HCT116 (cell line): ENCODE measurements around the gene LIPM. TPM values are rescaled to one million over a fixed set of nuclear protein-coding genes. Genes with fewer than 3 reads are reported as not detected.

Source experiments
- ATAC-seq: fragments of 200-7000 bp; cut with Tn5 transposase; 2 replicates; pipeline ENCODE4 v1.9.1; 2020; ENCODE audit warnings: mild to moderate bottlenecking, moderate library complexity
- BruUV-seq: library from RNA; stranded (reverse); fragments of 400-500 nt; replicated peaks from 2 replicates; lab custom pipeline; 2021; lab: Mats Ljungman, UMichigan
- CTCF ChIA-PET: fragments of 300-600 bp; sonication (Branson Sonifier 250); formaldehyde crosslinking; loops from one replicate; lab custom pipeline; 2021; ENCODE audit warnings: antibody characterized with exemption; lab: Charles Lee
- POLR2A ChIA-PET: fragments of 300-600, 350-600 bp; sonication (Branson Sonifier 250); formaldehyde crosslinking; loops from one replicate; lab custom pipeline; 2021; ENCODE audit warnings: antibody characterized with exemption; lab: Charles Lee
- RAD21 ChIA-PET, 2 experiments: fragments of 300-600 bp; sonication (Branson Sonifier 250); formaldehyde crosslinking; loops; one replicate each; lab custom pipeline; 2023; ENCODE audit warnings: low total read pairs in 2 of 2; ENCODE audit not compliant: uncharacterized antibody in 2 of 2, unreplicated experiment in 2 of 2, low non-redundant PET in 1 of 2; lab: Charles Lee
- DNase-seq: peaks from one replicate; pipeline ENCODE4 v3.0.0-alpha.2; 2010; ENCODE audit warnings: low read depth, low spot score
- H2AFZ ChIP-seq: fragments of 200-600 bp; shearing (Covaris generic), sonication (generic); 2 replicates; pipeline ENCODE4 v1.6.1; 2017; ENCODE audit warnings: low read depth, mixed run types, mixed read lengths, antibody characterized with exemption, low read length; ENCODE audit not compliant: poor library complexity, severe bottlenecking
- H3K27ac ChIP-seq: 2 replicates; pipeline ENCODE4 v1.5.1; 2012; ENCODE audit warnings: low read depth, low read length
- H3K27me3 ChIP-seq: fragments of 200-600 bp; sonication (generic); 2 replicates; pipeline ENCODE4 v1.6.1; 2016; ENCODE audit warnings: mixed run types, low read length, mixed read lengths; ENCODE audit not compliant: insufficient read depth
- H3K36me3 ChIP-seq, 2 experiments: fragments of 200-500 bp in 1 of 2; fragments of 200-600 bp in 1 of 2; sonication (Bioruptor generic) in 1 of 2; sonication (generic) in 1 of 2; 2 replicates each; pipeline versions ENCODE4 v1.5.1 to v1.6.1; 2014 to 2016; ENCODE audit warnings: low read length in 2 of 2, inconsistent platforms in 1 of 2, mixed read lengths in 1 of 2, mixed run types in 1 of 2; ENCODE audit not compliant: insufficient read depth in 2 of 2, control insufficient read depth in 1 of 2
- H3K4me1 ChIP-seq, 2 experiments: fragments of 200-600 bp in 1 of 2; sonication (generic) in 1 of 2; 2 replicates each; pipeline versions ENCODE4 v1.5.1 to v1.6.1; 2012 to 2017; ENCODE audit warnings: low read length in 2 of 2, inconsistent platforms in 1 of 2, mild to moderate bottlenecking in 1 of 2, mixed read lengths in 1 of 2, mixed run types in 1 of 2, moderate library complexity in 1 of 2; ENCODE audit not compliant: insufficient read depth in 2 of 2, control insufficient read depth in 1 of 2
- H3K4me2 ChIP-seq: fragments of 200-600 bp; sonication (generic); 2 replicates; pipeline ENCODE4 v1.6.1; 2017; ENCODE audit warnings: mixed run types, low read length, mixed read lengths
- H3K4me3 ChIP-seq, 2 experiments: fragments of 200-600 bp in 1 of 2; sonication (generic) in 1 of 2; replicated peaks in 1 of 2; 2 replicates each; pipeline ENCODE4 v1.5.1; 2011 to 2016; ENCODE audit warnings: low read length in 2 of 2, control low read depth in 1 of 2, low read depth in 1 of 2, mild to moderate bottlenecking in 1 of 2, mixed read lengths in 1 of 2, mixed run types in 1 of 2
- H3K79me2 ChIP-seq: fragments of 200-600 bp; sonication (generic); 2 replicates; pipeline ENCODE4 v1.6.1; 2017; ENCODE audit warnings: mild to moderate bottlenecking, mixed run types, low read length, moderate library complexity, mixed read lengths; ENCODE audit not compliant: insufficient read depth
- H3K9ac ChIP-seq: fragments of 200-600 bp; sonication (generic); 2 replicates; pipeline ENCODE4 v1.6.1; 2016; ENCODE audit warnings: low read length, mixed read lengths
- H3K9me2 ChIP-seq: fragments of 200-600 bp; sonication (generic), shearing (Covaris generic); 2 replicates; pipeline ENCODE4 v1.6.1; 2017; ENCODE audit warnings: mixed run types, mild to moderate bottlenecking, moderate library complexity; ENCODE audit not compliant: insufficient read depth
- H3K9me3 ChIP-seq, 2 experiments: fragments of 200-500 bp in 1 of 2; fragments of 200-600 bp in 1 of 2; sonication (Bioruptor generic) in 1 of 2; sonication (generic) in 1 of 2; 2 replicates each; pipeline ENCODE4 v1.6.1; 2014 to 2017; ENCODE audit warnings: low read length in 2 of 2, mixed read lengths in 2 of 2, inconsistent platforms in 1 of 2, low read depth in 1 of 2, mild to moderate bottlenecking in 1 of 2, mixed run types in 1 of 2, moderate library complexity in 1 of 2; ENCODE audit not compliant: control insufficient read depth in 1 of 2, insufficient read depth in 1 of 2
- H4K20me1 ChIP-seq: fragments of 200-600 bp; sonication (generic), shearing (Covaris generic); 2 replicates; pipeline ENCODE4 v1.6.1; 2017; ENCODE audit warnings: mixed run types, mild to moderate bottlenecking, moderate library complexity; ENCODE audit not compliant: insufficient read depth
- CBX3 ChIP-seq: IDR thresholded peaks from 2 replicates; pipeline ENCODE4 v1.6.1; 2012; ENCODE audit warnings: low read depth
- CEBPB ChIP-seq: IDR thresholded peaks from 2 replicates; pipeline ENCODE4 v1.6.1; 2012; ENCODE audit warnings: low read depth
- POLR2AphosphoS5 ChIP-seq: IDR thresholded peaks from 2 replicates; pipeline ENCODE4 v1.6.1; 2011; ENCODE audit warnings: mild to moderate bottlenecking, low read depth, low read length, moderate library complexity
- RAD21 ChIP-seq: IDR thresholded peaks from 2 replicates; pipeline ENCODE4 v1.6.1; 2012; ENCODE audit warnings: low read depth, mild to moderate bottlenecking
- SP1 ChIP-seq: IDR thresholded peaks from 2 replicates; pipeline ENCODE4 v1.6.1; 2012; ENCODE audit warnings: low read depth
- TCF7L2 ChIP-seq: IDR thresholded peaks from 2 replicates; pipeline ENCODE4 v1.7.0; 2011; ENCODE audit warnings: borderline replicate concordance, inconsistent platforms; ENCODE audit not compliant: insufficient read depth, insufficient read length; ENCODE audit errors: extremely low read depth
- ZFX ChIP-seq: fragments of 450-650 bp; IDR thresholded peaks from 2 replicates; pipeline ENCODE4 v1.6.1; 2017
- ZNF274 ChIP-seq: fragments of 200-500 bp; sonication (Bioruptor generic); IDR thresholded peaks from 2 replicates; pipeline ENCODE4 v1.6.1; 2014; ENCODE audit warnings: mild to moderate bottlenecking, low read depth, low read length, inconsistent platforms
- intact Hi-C: fragments of 100-400 bp; cut with micrococcal nuclease; formaldehyde crosslinking; loops from 2 replicates; pipeline ENCODE4 v1.10.0; 2022
- total RNA-seq: library from RNA; stranded (reverse); gene quantifications from one replicate; pipeline ENCODE4 v1.2.1, GENCODE V29; 2021; ENCODE audit not compliant: unreplicated experiment
- TF ChIP-seq, protein P1 (sequence below), 3 experiments: fragments of 200-600 bp in 1 of 3; sonication (generic) in 1 of 3; IDR thresholded peaks in 2 of 3; conservative IDR thresholded peaks in 1 of 3; 2 replicates each; pipeline ENCODE4 v1.5.1; 2012 to 2017; ENCODE audit warnings: low read depth in 2 of 3, low read length in 2 of 3, antibody characterized with exemption in 1 of 3, borderline replicate concordance in 1 of 3, control low read depth in 1 of 3, mild to moderate bottlenecking in 1 of 3, mixed read lengths in 1 of 3, mixed run types in 1 of 3, moderate library complexity in 1 of 3; ENCODE audit not compliant: insufficient read depth in 1 of 3
- TF ChIP-seq, protein P2 (sequence below): IDR thresholded peaks from 2 replicates; pipeline ENCODE4 v1.6.1; 2012; ENCODE audit warnings: low read depth

The LIPM gene
- total RNA-seq, 1 experiment from 2014 or later: not detected

DNA sequence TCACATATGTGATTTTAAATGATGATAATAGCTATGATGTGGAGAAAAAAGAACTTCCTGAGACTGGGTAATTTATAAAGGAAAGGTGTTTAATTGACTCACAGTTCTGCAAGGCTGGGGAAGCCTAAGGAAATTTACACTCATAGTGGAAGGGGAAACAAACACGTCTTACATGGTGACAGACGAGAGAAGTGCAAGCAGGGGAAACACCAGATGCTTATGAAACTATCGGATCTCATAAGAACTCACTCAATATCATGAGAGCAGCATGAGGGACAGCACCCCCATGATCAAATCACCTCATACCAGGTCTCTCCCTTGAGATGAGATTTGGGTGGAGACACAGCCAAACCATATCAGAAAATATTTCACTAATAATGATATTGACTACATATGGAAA, 46.8 kb upstream of the LIPM start:
- H2AFZ ChIP-seq: no peak overlapping the region
- H3K9me2 ChIP-seq: no peaks in the 10 kb centered on the region
- RAD21 ChIA-PET: no interaction called here
- H3K27ac ChIP-seq: no peak overlapping the region
- no peak for DNase-seq
- intact Hi-C loops: no loop called here
- H3K4me2 ChIP-seq: no peak overlapping the region
- no peaks in the 10 kb centered on the region for H3K9me3 ChIP-seq
- no peak for ATAC-seq
- H3K79me2 ChIP-seq: no peaks in the 10 kb centered on the region
- POLR2A ChIA-PET: interaction anchor here (0.9 kb wide), 1 partner anchor 20 kb away, joined by 3 read pairs; no protein-coding TSS in a partner anchor
- no peaks in the 10 kb centered on the region for H4K20me1 ChIP-seq
- H3K27me3 ChIP-seq: no peaks in the 10 kb centered on the region
- no peaks in the 10 kb centered on the region for H3K36me3 ChIP-seq
- CTCF ChIA-PET: no interaction called here
- no peak overlapping the region for H3K9ac ChIP-seq
- BruUV-seq: no TSS peak
- TF ChIP-seq POLR2AphosphoS5 (no peak), SP1 (no peak), CBX3 (no peak), RAD21 (no peak), TCF7L2 (no peak), CEBPB (no peak)
- TF ChIP-seq, protein P1, sequence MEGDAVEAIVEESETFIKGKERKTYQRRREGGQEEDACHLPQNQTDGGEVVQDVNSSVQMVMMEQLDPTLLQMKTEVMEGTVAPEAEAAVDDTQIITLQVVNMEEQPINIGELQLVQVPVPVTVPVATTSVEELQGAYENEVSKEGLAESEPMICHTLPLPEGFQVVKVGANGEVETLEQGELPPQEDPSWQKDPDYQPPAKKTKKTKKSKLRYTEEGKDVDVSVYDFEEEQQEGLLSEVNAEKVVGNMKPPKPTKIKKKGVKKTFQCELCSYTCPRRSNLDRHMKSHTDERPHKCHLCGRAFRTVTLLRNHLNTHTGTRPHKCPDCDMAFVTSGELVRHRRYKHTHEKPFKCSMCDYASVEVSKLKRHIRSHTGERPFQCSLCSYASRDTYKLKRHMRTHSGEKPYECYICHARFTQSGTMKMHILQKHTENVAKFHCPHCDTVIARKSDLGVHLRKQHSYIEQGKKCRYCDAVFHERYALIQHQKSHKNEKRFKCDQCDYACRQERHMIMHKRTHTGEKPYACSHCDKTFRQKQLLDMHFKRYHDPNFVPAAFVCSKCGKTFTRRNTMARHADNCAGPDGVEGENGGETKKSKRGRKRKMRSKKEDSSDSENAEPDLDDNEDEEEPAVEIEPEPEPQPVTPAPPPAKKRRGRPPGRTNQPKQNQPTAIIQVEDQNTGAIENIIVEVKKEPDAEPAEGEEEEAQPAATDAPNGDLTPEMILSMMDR (IDR thresholded peaks at IDR 0.05 in 2 of 3, conservative IDR thresholded peaks at IDR 0.05 in 1 of 3; ENCODE audit: borderline replicate concordance in 1 of 3, insufficient read depth in 1 of 3, low read depth in 2 of 3, low read length in 2 of 3): no peak
- H3K4me1 ChIP-seq: peaks cover 0 to 4% of the 10 kb centered on the region in 2 experiments; a peak in 1 of 4 replicates
- H3K4me3 ChIP-seq: no peak overlapping the region

DNA sequence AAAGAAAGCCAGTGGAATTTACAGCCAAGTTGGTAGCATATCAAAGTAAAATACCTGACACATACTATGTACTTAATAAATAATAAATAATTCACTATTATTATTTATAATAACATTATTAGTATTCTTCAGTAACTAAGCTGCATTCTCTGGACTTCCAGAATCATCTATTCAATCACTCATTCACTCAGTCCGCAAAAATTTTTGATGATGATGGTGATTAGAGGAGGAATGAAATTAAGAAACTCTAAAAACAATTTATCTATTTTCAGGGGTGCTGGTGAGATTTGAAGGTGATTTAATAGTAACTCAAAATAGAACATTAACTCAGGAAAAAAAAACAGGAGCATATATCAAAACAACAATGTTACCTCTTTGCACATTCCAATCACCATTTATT, 45.9 kb upstream of the LIPM start:
- ChIA-PET CTCF (no interaction called here), POLR2A (no interaction called here), RAD21 (no interaction called here)
- Histone ChIP-seq H3K27ac (no peak overlapping the region), H3K79me2 (no peaks in the 10 kb centered on the region), H3K9me3 (no peaks in the 10 kb centered on the region), H3K4me1 (peaks cover 0 to 4% of the 10 kb centered on the region in 2 experiments; a peak in 1 of 4 replicates), H3K27me3 (no peaks in the 10 kb centered on the region), H3K4me3 (no peak overlapping the region), H3K36me3 (no peaks in the 10 kb centered on the region), H3K4me2 (no peak overlapping the region), H2AFZ (no peak overlapping the region), H3K9ac (no peak overlapping the region), H4K20me1 (no peaks in the 10 kb centered on the region), H3K9me2 (no peaks in the 10 kb centered on the region)
- no peak for TF ChIP-seq ZNF274
- TF ChIP-seq, protein P2, sequence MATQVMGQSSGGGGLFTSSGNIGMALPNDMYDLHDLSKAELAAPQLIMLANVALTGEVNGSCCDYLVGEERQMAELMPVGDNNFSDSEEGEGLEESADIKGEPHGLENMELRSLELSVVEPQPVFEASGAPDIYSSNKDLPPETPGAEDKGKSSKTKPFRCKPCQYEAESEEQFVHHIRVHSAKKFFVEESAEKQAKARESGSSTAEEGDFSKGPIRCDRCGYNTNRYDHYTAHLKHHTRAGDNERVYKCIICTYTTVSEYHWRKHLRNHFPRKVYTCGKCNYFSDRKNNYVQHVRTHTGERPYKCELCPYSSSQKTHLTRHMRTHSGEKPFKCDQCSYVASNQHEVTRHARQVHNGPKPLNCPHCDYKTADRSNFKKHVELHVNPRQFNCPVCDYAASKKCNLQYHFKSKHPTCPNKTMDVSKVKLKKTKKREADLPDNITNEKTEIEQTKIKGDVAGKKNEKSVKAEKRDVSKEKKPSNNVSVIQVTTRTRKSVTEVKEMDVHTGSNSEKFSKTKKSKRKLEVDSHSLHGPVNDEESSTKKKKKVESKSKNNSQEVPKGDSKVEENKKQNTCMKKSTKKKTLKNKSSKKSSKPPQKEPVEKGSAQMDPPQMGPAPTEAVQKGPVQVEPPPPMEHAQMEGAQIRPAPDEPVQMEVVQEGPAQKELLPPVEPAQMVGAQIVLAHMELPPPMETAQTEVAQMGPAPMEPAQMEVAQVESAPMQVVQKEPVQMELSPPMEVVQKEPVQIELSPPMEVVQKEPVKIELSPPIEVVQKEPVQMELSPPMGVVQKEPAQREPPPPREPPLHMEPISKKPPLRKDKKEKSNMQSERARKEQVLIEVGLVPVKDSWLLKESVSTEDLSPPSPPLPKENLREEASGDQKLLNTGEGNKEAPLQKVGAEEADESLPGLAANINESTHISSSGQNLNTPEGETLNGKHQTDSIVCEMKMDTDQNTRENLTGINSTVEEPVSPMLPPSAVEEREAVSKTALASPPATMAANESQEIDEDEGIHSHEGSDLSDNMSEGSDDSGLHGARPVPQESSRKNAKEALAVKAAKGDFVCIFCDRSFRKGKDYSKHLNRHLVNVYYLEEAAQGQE: no peak
- TF ChIP-seq ZFX: no peak
- TF ChIP-seq CBX3: no peak
- BruUV-seq: no TSS peak
- DNase-seq (no peak), ATAC-seq (no peak)
- intact Hi-C loops: loop anchor here (1.0 kb wide), 1 partner anchor 28 kb away; no protein-coding TSS in a partner anchor
